Gastrocnemius medialis (tissue), 4 donors: ENCODE data around the gene RWDD1.

Experiments used
- POLR2A ChIP-seq, 2 donors: fragments of 450-650 bp; IDR thresholded peaks; one replicate each; pipeline ENCODE4 v1.6.1; 2017; ENCODE audit warnings: antibody characterized with exemption in 2 of 2, mild to moderate bottlenecking in 2 of 2, moderate library complexity in 2 of 2
- TF ChIP-seq, protein P1 (sequence below), 5 experiments: fragments of 450-650 bp in 3 of 5; fragments of 200-600 bp in 2 of 5; sonication (generic) in 2 of 5; IDR thresholded peaks in 4 of 5; conservative IDR thresholded peaks in 1 of 5; 1 replicate in 4 of 5; 2 replicates in 1 of 5; pipeline ENCODE4 v1.5.1; 2016 to 2019; ENCODE audit warnings: antibody characterized with exemption in 5 of 5, mild to moderate bottlenecking in 3 of 5, moderate library complexity in 3 of 5

DNA sequence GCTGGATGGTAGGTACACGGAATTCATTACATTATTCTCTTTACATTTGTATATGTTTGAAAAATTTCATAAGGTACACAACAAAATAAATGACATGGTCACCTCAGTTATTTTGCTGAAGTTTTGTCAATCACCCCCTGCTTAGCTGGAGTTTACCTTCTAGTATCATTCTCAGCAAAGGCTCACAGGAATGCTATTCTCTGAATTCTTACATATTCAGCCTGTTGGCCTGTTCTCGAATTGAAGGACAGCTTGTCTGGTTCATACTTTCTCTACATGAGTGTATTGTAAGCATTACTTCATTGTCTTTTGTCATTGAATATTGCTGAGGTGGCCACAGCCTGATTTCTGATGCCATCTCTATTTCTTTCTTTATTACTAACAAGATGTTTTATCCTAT is 47.1 kb upstream of the RWDD1 start:
- TF ChIP-seq, protein P1, sequence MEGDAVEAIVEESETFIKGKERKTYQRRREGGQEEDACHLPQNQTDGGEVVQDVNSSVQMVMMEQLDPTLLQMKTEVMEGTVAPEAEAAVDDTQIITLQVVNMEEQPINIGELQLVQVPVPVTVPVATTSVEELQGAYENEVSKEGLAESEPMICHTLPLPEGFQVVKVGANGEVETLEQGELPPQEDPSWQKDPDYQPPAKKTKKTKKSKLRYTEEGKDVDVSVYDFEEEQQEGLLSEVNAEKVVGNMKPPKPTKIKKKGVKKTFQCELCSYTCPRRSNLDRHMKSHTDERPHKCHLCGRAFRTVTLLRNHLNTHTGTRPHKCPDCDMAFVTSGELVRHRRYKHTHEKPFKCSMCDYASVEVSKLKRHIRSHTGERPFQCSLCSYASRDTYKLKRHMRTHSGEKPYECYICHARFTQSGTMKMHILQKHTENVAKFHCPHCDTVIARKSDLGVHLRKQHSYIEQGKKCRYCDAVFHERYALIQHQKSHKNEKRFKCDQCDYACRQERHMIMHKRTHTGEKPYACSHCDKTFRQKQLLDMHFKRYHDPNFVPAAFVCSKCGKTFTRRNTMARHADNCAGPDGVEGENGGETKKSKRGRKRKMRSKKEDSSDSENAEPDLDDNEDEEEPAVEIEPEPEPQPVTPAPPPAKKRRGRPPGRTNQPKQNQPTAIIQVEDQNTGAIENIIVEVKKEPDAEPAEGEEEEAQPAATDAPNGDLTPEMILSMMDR (IDR thresholded peaks at IDR 0.05 in 4 of 5, conservative IDR thresholded peaks at IDR 0.05 in 1 of 5), result no peak
- TF ChIP-seq POLR2A (IDR thresholded peaks at IDR 0.05), result no peak
